Femur (tissue), 1 donor: Measurements from ENCODE around the gene CHRM2.
"Not testable (repeated sequence)": the region's sequence is repeated elsewhere in the genome, so short reads cannot be mapped to it uniquely, and the experiment has no call there.

Source experiments
- DNase-seq: peaks from one replicate; pipeline ENCODE4 v3.0.0-alpha.2; 2017

Gene CHRM2

DNA sequence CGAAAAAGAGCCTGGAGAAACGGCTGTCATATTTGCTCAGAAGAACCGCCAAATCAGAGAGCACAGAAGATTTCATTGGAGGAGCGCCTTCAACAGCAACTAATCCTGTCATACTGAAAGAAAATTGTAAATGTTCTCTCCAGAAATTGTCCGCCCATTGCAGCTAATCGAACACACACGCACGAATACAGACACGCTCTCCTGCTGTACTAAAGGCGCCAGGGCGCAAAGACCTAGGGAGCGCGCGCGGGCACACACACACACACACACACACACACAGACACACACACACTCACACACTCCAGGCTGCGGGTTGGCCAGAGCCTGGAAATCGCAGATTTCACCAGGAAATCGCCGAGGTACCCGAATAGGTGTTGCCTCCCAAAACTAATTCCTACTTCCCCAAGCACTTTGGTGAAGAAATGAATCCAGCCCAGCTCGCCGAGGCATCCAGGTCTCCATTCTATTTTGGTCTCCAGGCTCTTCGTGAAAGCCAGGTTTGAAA, at the start of gene CHRM2:
CHRM2 (plus strand) TSS at position 157 of the 505 bp plus-strand sequence. CDS start 146,214 bp downstream, outside the sequence.
- DNase-seq, result peak; percentile 23

DNA sequence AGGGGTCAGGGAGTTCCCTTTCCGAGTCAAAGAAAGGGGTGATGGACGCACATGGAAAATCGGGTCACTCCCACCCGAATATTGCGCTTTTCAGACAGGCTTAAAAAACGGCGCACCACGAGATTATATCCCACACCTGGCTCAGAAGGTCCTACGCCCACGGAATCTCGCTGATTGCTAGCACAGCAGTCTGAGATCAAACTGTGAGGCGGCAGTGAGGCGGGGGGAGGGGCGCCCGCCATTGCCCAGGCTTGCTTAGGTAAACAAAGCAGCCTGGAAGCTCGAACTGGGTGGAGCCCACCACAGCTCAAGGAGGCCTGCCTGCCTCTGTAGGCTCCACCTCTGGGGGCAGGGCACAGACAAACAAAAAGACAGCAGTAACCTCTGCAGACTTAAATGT, 37.1 kb upstream of the CHRM2 start:
- not testable (repeated sequence) for DNase-seq

DNA sequence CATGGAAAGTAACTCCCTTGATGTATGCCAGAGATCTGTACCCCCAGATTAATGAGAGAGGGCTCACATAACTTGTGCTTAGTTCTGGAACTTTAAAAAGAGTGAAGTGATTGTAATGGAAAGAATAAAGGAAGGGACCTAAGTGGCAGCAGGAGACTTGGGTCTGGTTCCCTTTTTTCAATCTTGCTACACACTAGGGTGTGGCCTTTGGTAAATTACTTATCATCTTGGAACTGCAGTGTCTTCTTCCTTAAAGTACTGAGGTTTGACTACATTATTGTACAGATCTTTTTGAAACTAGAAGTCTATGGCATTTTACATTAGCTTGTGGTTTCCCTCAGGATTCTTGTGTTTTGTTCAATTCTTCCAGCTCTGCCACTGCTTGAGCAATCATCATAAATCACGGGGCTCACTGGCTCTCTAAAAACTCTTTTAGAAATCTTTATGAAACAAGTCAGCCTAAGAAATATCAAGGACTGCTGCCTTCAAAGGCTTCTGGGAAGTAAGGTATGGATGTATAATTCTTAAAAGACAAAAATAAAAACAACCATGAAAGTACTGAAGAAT, 22.5 kb upstream of the CHRM2 start:
- DNase-seq, result no peak

DNA sequence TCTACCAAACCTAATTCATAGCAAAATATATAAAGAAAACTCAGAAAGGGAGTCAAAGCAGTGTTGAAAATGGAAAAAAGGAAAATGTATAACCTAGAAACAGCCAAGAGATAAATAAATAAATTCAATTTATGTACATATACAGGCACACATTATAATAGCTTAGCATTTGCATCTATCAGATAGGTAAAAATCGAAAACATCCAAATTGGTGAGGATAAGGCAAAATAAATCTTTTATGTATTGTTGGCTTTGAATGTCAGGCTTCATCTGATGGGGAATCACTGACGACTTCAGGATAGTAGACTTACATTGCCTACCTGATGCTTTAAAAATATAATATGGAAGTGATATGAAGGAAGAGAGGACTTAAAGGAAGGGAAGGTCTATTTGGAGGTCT, 20.6 kb upstream of the CHRM2 start:
- no peak for DNase-seq

DNA sequence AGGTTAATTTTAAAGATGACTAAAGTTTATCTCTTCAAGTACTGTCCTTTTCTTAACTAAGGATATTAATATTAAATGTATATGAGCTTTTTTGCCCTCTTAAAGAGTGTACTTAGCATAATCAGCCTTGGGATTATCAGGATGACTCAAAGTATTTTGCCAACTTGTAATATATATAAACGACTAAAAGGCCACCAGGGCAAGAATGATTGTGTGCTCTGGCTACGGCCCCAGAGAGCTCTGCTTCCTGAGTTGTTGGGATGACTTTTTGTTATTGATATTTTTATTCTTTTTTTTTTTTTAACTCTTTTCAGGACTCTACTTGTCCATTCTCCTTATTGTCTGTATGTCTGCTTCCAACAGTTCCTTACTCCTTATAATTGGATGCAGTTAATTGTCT, 14.8 kb upstream of the CHRM2 start:
- DNase-seq, result no peak

DNA sequence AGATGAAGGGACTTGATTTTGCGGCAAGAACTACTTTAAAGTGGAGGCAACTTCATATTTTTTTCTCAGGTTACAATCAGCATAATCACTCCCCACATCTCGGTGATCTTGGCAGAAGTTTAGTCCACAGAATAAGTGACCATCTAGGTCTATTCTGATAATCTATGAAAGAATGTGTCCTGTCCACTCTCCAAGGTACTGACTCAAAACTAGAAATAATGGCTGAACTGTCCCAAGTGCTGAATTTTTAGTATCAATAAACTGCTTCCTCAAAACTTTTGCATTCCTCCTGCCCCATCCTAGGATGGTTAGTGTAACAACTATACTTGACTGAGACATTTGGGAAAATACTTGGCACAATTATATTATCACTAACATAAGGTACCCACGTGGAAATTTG, 10.9 kb upstream of the CHRM2 start:
- DNase-seq, result no peak

DNA sequence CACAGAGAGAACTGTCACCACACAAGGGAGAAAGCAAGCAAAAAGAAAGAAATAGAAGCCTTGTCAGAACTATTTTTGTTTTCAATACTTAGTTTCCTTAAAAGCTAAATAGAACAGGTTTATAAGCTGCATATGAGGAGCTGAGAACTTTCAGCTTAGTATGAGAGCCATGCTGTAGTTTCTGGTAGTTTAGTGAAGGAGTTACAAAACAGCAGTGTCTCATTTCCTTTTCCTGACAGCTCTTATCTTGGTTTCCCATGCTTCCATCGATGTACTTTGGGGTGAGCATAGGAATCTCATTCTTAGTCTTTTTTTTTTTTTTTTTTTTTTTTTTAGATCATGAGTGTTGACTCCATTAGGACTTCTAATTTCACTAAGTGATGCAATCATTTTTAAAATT, 8.6 kb upstream of the CHRM2 start:
- no peak for DNase-seq

DNA sequence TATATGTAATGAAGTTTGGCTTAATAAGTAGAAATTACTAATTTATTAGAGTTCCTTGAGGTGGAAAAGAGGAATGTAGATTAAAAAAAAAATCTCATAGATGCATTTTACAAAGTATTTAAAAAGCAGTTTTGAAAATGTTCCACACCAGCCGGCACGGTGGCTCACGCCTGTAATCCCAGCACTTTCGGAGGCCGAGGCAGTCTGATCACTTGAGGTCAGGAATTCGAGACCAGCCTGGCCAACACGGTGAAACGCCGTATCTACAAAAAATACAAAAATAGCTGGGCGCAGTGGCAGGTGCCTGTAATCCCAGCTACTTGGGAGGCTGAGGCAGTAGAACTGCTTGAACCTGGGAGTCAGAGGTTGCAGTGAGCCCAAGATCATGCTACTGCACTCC, 3.2 kb upstream of the CHRM2 start:
- DNase-seq, result no peak

DNA sequence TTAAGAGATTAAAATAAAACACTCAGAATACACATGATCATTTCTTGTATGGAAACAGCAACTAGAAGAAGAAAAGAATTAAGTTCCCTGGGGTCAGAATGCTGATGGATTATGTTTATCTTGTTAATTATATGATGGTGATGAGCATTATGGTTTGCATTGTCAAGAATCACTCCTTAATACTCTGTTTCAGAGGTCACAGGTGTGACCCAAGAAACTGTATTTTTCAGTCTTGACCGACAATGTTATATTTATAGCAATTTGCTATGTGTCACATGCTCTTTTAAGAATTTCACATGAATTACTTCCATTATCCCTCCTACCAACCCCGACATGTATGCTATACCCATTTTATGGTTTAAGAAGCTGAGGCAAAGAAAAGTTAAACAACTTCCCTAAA, 2.7 kb upstream of the CHRM2 start:
- DNase-seq, result no peak

DNA sequence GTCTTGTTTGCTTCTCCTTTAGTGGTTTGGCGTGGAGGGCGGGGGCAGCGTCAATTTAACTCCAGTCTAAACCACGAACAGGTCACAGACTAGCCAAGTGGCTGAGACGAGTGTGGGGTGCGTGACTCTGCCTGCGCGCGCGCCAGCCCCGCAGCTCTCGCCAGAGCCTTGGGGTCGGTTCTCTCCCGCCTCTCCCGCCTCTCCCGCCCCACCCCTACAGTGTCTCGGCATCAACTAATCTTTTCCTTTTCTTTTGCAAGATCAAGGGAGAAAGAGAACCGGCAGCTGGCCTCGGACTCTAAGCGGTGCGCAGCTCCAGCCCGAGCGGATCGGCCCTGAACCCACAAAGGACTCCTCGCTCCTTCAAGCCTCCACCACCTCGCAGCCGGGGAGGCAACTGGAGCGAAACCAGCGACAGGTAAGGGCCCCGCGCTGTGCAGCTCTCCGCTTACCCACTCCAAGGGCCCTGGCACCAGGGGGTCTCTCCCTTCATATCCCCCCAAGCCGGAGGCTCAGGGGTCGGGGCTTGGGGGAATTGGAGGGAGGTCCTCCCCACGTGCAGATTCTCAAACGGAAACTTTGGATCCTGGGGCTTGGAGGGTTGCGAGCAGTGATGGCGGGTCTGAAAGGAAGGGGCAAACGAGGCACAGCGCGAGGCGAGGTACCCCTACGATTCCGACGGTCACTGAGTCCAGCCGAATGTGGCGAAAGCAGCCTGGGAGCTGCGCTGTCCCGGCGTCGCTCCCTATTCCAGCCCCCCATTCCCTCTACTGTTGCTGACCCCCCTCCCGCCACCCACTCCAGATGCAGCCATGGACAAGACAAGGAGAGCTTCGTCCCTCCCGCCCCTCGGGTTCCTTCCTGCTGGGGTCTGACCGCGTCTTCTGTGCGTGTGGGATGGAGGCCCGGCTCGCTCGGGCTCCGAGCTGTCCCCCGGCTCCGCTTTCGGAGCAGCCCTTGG, 829 bp downstream of the CHRM2 start:
- no peak for DNase-seq

DNA sequence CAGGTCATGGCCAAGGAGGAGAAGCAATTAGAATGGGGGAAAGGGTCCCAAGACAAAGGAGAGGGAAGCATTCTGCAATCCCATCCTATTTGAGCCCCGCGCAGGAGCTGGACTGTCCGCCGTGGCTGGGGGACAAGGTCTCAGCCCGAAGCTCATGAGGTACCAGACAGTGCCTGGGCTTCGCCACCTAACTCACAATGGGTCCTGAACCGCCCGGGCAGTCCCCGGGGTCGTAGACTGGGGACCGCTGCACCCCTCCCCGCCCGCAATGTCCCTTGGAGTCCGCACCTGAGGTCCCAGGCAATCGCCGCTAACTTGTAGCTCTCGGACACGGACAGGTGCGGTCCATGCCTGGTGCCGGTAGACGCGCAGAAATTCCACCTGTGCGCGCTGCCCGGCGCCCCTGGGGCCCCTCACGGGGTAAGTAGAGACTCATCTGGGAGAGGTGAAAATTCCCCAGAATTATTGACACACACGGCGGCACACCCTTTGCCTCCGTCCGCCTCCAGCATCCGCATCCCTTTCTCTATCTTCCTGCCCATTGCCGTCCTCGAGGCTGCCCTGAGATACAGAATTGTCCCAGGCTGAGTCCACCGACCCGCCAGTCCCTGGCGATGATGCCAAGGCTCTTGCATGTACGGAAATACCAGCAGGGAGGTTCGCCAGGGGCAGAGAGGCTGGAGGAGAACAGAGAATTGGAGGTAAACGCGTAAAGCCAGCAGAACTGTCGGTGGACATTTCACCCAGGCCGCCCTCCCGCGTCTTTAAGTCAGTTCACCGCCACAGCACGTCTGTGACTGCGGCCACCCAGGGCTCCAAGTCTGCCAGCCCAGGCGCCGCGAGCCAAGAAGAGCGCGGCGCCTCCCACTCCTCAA, 1.8 kb downstream of the CHRM2 start:
- peak; percentile 21 for DNase-seq

DNA sequence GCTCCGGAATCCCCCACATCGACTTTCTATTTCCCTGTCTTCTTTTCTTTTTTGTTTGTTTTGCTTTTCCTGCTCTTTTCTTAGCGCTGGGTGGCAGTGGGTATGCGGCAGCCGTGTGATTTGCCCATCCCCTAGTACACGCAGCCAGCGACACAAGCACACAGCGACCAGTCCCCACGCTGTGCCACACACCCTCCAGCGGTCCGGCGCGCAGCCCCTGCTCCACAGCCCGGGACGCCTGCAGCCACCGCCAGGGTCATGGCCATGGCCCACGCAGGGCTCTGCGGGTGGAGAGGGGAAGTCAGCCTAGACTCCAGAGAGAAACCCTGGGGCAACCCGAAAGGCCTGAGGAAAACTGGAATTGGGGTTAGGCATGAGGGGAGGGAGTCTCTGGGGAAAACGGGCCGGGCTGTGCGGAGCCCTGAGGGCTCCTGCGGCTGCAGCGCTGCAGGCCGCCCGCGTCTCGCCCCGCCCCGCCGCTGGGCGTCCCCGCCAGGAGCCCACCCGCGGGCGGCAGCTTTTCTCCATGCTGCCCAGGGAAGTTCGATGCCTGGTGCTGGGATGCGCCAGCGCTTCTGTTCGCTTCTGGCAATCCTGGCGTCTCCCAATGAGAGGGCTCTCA, 2.5 kb downstream of the CHRM2 start:
- peak; percentile 20 for DNase-seq

DNA sequence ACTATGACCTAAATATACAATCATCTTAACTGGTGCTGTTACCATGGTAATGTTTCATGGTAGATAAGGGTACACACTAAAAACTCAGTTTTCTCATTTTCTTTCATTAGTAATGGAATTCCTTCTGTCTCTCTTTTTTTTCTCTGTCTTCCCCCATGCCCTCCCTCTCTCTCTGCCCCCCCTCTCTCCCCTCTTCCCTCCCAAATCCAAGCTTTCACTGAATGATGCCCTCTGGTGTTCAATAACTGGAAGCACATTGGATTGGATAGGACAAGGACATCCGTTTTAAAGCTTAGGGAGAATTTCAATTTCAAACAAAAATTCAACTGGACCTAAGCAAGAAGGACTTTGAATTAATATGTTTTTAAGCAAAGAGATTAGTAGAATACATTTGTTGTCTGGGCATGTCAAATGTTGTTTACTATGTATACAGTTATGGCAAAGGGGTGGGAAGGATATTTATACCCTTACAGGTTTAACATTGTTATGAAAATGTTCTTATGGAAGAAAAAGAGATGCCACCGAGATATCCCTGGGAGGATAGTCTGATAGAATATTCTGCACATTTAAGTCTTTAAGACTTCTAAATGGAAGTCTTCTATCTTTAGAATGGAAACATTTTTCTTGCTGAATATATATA, 6.1 kb downstream of the CHRM2 start:
- no peak for DNase-seq

DNA sequence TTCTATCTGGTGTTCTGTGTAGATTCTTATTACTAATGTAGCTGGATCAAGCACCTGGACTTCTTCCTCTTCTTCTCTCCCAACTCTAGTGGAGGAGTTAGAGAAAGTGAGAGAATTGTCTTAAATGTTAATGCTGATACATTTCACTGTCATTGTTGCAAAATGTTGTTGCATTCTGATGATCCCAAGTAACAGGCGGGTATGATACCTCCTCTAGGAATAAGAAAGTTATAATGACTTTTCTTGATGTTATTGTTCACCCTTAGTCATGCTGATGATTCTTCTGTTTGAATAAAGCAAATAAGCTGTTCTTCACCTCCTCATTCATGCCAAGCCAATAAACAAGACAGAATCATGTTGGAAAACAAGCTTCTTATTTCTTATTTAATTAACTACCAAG, 9.1 kb downstream of the CHRM2 start:
- no peak for DNase-seq

DNA sequence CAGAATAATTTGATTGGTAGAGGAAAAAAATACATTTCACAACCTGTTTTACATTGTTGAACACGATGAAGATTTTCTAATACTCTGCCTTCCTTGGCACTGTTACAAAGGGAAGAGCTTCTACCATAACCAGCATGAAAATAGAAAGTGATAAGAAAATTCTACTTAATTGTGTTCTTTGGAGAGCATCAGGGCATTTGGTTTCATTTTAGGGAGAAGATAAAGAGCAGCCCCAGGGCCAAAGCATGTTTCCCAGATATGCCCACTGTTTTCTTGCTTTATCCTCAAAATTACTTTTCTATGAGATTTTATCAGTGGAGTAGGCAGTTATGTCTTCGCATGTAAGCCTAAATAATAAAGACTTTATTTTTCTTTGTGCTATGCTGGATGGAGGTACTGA, 9.5 kb downstream of the CHRM2 start:
- DNase-seq, result no peak

DNA sequence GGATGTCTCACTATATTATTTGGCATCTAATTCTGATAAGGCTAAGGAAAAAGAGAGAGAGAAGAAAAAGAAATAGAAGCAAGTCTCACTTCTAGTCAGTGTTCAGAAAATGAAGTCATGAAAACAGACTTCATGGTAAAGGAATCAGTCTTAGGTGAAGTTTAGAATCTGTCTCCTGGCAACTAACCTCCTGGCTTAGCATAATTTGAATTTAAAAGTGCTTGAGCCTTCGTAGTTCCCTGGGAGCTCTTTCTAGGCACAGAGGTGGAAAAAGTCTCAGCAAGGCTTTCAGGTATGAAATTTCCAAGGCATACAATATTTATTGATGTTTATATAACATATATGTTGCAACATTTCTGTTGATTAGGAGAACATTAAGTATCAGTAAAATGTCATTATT, 10.4 kb downstream of the CHRM2 start:
- DNase-seq, result no peak

DNA sequence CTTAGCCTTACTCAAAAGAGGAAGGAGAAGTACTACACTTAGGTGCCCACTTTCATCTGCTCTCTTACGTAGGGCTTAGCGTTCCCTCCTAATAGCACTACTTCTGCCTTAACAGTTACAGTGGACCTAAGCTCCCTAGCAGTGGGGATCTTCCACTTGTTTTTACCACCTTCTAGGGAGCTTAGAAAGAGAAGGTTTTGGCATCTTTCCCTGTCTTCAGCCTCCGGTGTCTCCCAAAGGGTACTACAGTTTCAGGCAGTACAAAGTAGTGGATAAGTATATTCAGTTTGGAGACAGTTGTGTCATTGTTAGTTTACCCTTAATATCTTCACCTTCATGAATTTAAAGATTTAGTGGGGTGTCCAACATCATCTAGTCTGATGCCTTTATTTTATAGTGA, 14.6 kb downstream of the CHRM2 start:
- DNase-seq, result no peak

DNA sequence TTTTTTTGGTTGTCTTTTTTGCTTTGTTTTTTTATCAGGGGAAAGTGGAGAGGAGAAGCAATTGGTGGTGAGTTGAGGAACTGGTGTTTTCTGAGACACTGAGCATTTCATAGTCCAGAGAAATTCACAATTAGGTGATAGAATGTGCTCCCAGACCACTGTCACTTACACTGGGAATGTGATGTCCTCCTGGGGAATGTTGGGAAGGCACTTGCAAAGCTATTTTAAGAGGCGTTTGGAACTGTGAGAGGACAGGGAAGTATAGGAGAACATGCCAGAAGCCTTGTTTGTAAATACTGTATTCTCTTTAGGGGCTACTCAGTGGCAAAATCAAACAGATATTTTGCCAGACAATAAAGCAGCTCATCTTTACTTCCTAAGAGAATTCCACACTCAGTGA, 16.0 kb downstream of the CHRM2 start:
- no peak for DNase-seq

DNA sequence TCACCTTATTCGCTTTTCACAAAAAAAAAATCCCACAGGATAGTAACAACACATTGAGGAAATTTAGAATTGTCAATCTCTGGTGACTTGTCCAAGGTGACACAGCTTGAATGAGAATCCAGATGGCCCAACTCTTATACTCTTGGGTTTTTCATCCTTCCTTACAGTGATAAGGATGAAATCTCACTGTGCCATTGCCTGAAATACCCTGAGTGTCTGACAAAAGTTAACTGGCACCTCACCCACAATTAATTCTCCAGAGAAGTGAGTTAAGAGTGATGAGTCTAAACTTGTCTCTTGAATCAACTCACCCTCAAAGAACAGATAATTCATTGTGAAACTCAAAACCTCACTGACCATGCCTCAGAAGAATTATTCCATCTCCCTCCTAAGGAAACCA, 18.9 kb downstream of the CHRM2 start:
- DNase-seq, result no peak

DNA sequence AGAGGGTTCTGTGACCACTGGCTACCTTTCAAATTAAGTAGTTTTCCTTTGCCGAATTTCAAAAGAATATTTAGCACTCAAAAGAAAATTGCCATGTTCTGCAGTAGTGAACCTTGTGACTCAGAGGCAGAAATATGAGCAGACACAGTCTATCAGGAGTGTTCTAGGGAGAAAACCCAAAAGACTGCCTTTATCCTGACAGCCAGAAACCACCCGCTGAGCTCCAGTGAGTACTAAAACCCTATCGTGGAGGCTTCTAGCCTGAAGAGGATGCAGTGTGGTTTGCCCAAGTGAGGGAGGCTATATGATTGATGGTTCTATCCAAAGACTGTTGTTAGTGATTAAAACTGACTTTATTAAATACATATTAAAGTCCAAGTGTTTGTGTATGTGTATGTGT, 21.9 kb downstream of the CHRM2 start:
- no peak for DNase-seq

DNA sequence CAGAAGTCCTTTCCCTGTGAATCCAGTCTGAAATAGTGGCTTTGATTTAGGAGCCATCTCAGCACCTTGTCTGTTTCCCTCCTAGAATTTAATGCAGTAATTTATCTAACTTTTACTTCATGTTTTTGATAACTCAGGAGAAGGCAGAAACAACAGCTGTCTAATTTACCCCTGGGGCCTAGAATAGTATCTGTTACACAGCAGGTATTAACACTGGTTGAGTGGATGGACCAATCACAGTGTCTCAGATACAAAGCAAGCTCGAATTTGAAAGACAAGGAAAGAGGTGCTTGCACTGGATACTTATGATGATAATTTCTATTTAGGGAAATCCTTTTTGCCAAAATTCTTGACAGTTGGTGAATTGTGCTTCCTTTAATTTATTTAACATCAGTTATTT, 23.4 kb downstream of the CHRM2 start:
- DNase-seq, result no peak

DNA sequence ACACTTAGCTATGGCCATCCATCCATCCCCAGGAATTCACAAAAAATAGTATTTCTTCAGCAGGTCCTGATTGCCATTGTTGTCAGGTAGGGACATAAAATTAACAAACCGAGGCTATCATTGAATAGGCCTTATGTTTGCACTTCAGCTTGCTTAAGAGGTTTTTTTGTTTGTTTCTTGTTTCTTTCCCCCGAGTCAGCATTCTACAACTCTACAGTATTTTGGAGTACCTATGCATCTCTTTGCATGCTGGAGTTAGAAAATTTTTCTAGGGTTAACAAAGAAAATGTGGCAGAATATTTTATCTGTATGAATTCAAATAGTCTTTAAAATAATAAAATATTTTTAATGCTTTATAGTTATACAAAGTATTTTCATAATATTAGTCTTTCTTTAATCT, 26.3 kb downstream of the CHRM2 start:
- DNase-seq, result no peak
